GM21515 (cell line): ENCODE measurements around the gene CP.
"Not testable (repeated sequence)": the region's sequence is repeated elsewhere in the genome, so short reads cannot be mapped to it uniquely, and the experiment has no call there.

ENCODE experiments used
- ATAC-seq: cut with Tn5 transposase; IDR thresholded peaks from one replicate; pipeline ENCODE4 v1.9.1; 2021; ENCODE audit not compliant: unreplicated experiment

CP gene

DNA sequence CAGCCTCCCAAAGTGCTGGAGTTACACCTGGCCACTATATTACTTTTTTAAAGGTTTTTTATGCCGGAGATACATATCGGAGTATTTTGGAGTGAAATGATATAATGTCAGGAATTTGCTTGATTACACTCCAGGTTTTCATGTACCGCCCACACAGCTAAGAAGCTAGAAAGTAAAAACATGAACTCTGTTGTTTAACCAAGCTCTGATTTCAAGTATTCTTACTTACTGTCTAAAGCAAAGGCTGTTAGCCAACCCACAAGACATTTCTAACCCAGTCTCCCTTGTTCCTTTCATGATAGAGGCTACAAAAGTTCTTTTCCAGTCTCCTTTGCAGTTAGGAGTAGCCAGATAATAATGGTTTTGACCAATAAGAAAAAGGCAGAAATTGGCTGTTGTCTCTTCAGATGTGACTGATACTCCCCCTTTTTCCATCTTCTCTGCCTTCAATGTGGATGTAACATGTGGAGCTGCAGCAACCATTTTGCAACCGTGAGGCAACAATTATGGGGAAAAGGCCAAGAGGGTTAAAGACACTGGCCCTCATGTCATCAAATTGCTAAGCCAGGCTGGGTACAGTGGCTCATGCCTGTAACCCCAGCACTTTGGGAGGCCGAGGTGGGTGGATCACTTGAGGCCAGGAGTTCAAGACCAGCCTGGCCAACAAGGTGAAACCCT, 6.1 kb upstream of the CP start:
- ATAC-seq, result no peak

DNA sequence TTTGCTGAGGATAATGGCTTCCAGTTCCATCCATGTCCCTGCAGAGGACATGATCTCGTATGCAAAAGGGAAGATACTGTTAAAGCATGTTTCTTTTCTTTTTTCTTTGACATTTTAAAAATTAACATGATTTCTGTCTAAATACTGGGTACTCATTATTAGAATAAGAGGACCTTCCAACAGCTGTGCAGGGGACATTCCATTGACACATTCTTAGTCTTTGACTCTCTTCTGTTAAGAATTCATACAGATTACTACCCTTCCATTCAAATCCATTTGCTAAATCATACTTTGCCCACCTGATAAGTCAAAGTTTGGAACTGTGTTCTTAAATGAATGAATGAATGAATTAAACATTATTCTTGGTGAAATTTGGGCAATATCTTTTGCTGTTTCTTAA, 5.1 kb upstream of the CP start:
- no peak for ATAC-seq

DNA sequence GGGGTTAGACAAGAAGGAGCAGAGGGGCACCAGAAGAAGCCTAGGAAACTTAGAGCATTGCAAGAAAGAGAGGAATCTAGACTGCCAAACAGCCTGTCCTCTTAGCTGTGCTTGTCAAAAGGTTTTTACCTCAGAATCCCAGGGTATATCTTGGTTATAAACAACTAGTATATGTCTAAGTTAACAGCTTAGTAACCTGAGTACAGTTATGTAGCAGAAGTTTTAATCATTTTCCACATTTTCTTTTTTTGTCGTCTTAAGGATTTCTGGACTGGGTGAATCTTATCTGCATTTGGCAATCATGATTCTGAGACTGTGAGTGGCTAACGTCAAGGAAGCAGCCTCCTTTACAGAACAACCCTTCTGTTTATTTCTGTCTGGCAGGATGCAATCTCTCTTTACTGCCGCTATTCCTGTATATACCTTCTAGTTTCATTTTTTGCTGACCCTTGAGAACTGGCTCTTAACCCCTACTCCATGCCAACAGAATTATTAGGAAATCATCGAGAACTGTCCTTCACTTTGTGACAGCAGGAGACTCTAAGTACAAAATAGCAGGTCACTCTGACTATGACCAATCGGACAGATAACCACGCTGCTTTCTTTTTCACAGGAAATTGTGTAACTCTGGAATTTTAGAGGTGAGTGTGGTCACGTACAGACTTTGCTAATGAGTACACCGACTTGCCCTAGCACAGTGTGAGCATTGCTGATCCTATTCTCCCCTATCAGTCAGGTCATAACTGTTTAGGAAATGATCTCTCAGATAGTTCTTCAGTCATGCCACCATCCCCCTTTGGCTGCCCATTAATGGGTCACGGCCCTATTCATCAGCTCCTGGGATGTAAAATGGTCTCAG, 3.3 kb upstream of the CP start:
- ATAC-seq, result peak; percentile 97

DNA sequence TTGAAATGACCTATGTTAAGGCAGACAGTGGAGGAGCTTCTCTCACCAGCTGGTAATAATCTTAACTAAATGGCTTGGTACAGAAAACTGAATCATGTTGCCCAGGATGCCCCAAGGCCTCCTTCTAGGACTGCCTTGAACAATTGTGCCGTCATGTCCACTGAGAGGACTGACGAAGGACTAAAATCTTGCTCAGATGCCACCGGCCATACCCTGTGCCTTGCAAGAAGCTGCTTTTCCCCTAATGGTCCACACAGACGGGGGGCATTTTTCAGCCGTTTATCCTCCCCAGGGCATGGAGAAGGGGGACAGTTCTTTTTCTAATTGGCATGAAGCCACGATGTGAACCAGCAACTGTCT, 1.8 kb upstream of the CP start:
- ATAC-seq, result no peak

DNA sequence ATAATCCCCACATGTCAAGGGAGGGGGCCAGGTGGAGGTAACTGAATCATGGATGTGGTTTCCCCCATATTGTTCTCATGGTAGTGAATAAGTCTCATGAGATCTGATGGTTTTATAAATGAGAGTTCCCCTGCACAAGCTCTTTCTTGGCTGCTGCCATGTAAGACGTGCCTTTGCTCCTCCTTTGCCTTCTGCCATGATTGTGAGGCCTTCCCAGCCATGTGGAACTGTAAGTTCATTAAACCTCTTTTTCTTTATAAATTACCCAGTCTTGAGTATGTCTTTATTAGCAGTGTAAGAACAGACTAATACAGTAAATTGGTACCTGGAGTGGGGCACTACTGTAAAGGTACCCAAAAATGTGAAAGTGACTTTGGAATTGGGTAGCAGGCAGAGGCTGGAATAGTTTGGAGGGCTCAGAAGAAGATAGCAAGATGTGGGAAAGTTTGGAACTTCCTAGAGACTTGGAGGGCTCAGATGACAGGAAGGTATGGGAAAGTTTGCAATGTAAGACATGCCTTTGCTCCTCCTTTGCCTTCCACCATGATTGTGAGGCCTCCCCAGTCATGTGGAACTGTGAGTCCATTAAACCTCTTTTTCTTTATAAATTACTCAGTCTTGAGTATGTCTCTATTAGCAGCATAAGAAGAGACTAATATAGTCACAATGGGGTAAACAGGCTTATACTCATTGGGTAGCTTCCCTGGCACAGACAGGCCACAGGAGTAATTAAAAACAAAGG, 2.1 kb downstream of the CP start:
- not testable (repeated sequence) for ATAC-seq

DNA sequence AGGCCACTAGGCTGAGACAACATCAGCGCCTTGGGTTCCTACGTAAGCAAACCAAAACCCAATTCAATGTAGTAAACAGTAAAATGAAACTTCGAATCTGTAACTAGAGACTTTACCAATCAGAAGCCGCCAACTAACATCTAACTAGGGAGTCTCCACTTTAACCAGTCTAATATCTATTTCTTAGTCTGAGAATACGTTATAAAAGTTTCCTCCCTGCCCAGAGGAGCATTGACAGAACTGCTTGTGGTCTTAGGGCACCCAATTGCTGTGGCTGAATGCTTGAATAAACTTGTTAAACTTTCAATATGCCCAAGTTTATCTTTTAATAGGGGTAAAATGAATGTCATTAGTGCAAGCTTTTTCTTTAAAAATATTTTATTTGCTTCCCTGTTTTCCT, 4.3 kb downstream of the CP start:
- no peak for ATAC-seq

DNA sequence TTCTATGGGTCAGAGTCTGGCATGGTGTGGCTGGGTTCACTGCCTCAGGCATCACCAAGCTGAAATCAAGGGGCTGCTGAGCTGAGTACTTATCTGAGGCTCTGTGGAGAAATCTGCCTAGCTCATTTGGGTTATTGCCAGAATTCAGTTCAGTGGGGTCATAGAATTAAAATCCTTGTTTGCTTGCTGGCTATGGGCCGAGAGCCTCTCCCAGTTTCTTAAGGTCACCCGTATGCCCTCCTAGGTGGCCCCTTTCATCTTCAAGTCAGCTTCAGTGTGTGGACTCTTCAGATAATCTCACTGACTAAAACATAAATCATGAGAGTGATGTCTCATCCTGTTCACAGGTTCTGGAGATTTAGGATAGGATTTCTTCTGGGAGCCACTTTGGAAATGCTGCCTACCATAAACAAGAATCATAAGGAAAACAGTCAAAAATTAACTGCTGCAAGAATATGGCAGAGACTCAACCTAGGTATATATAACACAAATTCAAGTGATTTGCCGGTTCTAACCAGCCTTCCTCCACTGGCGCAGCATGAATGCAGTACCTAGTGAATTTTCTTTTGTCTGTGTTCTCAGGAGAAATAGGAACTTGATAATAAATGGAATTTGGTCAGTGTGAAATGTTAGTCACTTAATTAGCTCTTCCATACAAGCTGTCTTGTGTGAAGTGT, 5.3 kb downstream of the CP start:
- ATAC-seq, result no peak

DNA sequence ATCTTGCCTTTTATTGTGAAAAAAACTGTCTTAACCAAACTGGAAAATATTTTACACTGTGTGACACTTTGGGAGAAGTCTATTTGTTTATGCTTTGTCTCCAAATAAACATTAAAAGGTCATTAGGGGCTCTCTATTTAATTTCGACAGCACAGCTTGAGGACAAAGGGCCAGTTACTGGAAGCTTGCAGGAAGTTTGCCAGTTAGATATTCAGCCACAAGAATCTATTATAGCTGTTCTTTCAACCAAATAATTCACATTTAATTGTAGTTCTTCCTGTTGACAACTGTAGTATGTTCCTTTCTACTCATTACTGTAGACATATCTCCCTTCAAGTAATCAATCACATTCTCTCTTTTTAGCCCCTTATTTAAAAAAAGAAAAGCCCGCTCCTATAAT, 6.1 kb downstream of the CP start:
- no peak for ATAC-seq

DNA sequence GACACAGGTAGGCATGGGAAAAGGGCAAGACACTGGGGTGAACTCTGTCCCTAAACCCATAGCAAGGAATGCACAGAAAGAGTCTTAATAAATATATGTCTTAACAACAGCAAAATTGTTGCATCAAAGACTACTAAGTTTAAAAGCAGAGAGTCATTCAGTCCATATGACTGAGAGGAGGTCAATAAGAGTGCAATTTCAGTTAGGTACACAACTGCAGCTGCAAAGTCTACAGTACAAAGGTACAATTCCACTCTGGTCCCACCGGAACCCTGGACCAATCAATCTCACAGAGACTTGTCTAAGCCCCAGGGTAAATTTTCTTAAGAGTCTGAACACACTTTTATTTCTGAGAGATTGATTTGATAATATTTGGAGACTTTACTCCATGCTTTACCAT, 6.9 kb downstream of the CP start:
- no peak for ATAC-seq

DNA sequence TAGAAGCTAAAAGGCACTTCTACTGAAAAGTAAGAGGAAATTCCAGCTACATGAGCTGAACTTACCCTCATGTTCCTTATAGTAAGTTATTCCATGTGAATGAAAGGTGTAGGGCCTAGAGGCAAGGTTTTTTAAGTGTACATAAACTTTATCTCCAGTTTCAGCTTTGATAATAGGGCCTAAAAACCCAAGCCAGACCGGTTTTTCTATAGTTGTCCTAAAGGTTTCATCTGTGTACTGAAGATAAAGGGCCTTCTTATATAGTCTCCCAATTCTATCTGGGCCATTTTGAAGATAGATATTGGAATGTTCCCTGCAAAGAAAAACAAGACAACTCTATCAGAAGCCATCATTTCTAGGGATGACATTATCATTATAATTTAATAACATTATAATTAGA, 9.2 kb downstream of the CP start:
- no peak for ATAC-seq

DNA sequence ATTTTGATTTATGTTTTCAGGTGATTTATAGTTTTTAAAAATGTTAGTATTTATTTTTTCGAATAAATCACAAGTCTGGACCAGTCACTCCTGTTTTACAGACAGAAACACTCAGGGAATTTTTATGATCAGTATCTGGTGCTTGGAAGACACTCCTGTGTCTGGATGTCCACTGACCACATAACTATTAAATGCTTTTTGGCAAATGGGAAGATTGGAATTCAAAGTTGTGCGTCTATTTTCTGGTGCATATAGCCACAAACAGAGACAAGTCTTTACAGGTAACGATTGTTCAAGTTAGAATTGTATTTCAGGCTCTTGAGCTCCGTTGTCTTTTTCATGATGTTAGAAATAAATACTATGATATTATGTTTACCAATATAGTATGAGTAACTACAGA, 12.2 kb downstream of the CP start:
- ATAC-seq, result no peak

DNA sequence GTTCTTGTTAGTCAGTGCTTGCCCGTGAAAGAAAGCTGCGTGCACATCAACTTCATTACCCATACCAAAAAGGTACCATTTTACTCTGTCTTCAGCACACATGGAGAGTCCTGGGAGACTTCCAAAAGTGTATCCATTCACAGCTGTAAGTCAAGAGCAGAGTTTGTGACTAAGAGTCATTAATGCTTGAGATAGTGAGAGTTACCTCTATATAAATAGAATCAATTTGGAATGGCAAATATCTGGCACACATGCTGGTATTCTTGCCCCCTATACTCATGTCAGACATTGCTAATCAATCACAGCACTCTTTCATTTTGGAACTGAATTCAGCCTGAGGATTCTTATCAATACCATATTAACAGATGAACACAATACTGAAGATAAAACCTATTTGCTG, 14.2 kb downstream of the CP start:
- no peak for ATAC-seq

DNA sequence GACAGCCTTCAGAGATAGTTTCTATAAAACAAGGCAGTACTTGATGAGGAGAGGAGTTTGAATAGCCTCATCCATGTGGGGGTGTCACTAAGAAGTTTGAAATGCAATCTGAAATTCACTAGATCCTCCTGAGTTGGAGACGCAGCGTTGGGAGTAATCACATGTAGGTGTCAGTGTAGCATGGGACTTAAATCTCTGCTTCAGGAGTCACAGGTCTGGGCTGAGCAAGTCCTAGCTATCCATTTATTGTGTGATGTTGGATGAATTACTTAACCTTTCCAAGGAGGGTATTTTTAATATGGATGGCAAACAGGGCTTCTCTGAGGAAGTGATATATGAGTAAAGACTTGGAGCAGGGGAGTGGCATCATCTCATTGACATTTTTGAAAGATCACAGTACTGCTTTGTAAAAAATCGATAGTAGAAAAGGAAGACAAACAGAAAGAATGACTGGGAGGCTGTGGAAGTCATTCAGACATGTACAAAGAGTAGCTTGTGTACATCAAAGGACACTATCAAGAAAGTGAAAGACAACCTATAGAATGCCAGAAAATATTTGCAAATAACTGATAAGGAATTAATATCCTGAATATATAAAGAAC, 17.1 kb downstream of the CP start:
- no peak for ATAC-seq

DNA sequence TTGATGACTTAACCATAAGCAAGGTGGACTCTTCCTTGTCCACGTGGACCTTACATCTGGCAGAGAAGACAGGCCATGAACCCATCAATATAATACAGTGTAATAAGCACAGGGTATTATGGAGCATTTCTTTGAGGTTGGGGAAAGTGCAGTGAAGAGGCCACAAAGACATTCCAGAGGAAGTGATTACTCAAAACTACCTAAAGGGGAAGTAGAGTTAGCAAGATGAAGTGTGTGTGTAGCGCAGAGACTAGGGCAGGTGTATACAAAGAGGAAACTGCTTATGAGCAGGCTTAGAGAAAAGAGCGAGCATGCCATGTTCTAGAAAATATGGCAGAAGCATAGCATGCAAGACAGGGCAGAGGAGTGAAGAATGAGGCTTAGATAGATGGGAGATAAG, 17.9 kb downstream of the CP start:
- ATAC-seq, result peak; percentile 98

DNA sequence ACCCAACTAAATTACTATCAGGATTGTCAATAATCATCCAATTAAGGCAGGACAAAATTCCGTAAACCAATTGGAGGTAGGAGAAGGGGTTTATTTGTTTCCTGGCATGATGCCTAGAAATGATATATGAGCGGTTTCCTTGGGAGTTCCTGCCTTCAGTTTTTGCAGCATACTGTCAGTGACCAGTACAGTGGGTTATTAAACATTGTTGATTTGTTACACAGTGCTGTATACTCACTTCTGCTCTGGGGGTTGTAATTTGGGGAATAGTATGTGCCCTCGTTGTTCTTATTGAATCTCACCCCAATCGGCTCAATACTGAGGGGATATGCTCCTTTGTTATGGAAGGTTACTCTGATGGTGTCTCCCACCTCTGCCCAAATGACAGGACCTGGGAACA, 22.2 kb downstream of the CP start:
- no peak for ATAC-seq

DNA sequence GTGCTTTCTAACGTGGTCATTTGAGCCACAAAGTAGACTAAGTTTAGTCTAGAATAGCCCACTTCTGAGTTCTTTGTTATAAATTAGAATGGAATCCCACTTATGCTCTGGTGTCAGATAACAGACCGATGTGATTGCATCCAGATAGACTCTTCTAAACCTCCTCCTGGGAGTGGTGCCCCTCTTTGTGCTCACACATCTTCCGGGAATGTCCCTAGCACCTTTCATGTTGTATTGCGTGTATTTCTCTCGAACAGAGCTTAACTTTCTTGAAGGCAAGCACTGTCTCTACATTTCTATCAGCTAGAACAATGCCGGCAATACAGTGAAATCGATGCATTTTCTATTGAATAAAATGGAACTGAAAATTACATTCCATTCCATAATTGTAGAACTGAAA, 23.0 kb downstream of the CP start:
- no peak for ATAC-seq

DNA sequence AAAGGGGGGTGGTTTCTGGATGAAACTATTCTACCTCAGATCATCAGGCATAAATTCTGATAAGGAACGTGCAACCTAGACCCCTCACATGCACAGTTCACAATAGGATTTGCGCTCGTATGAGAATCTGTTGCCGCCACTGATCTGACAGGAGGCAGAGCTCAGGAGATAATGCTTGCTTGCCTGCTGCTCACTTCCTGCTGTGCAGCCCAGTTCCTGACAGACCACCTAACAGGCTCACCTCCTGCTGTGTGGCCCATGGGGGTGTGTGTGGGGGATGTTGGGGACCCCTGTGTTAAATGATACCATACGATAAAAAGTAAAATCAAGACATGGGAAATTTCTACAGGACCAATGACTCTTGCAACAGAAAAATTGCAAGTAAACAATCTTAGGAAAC, 24.0 kb downstream of the CP start:
- ATAC-seq, result no peak

DNA sequence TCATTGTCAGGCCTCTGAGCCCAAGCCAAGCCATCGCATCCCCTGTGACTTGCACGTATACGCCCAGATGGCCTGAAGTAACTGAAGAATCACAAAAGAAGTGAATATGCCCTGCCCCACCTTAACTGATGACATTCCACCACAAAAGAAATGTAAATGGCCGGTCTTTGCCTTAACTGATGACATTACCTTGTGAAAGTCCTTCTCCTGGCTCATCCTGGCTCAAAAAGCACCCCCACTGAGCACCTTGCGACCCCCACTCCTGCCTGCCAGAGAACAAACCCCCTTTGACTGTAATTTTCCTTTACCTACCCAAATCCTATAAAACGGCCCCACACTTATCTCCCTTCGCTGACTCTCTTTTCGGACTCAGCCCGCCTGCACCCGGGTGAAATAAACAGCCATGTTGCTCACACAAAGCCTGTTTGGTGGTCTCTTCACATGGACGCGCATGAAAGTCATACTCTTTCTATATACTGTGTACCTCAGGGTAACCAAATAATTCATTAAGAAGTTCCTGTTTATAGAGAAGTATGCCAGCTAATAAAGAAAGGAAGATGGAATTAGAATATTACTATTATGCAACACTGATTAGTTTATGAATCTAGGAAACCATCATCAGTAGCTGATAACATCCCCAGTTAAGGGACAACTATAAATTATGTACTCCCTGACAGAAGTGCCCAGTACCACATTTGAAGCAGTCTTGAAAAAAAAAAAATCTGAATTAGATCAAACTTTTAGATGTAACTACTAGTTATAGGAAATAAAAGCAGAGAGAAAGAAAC, 24.6 kb downstream of the CP start:
- ATAC-seq, result not testable (repeated sequence)

DNA sequence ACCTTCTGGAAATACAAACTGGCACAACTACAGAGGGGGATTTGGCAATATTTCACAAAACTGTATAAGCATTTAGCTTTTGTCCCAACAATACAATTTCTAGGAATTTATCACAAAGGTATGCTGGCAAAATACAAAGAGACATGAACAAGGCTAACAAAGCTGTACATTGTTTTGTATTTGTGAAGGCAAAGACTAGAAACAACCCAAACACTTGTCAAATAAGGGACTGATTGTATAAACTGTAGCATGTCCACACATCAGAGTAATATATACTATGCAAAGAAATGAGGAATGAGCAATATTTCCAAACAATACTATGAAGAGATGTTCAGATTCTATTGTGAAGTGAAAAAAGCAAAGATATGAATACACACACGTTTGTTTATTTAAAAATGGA, 26.4 kb downstream of the CP start:
- no peak for ATAC-seq

DNA sequence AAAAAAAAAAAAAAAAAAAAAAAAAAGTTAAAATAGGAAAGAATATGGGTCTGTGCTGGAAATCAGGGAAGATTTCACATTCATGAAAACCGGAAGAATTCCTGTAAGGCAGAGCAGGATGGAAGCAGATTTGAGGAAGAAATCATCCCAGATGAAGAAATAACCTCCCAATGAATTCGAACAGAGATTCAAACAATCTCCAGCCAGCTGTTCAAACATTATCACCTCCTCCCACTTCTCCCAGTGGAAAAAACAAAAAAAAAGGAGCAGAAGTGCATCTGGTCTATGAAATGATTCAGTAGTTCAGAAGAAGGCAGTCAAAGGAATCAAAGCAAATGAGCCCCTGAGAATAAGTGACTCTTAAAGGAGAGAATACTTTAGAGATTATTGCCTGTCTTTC, 33.1 kb downstream of the CP start:
- ATAC-seq, result no peak
